Testis (tissue), 3 donors: ENCODE data around the gene AKT1. TPM values are rescaled to one million over a fixed set of nuclear protein-coding genes. Genes with fewer than 3 reads are reported as not detected.

Source experiments
- DNase-seq: peaks from one replicate; pipeline ENCODE4 v3.0.0-alpha.2; 2019
- H3K27ac ChIP-seq, 2 donors: fragments of 200-600 bp; sonication (generic); one replicate each; pipeline ENCODE4 v1.5.1; 2019
- H3K27me3 ChIP-seq: fragments of 200-600 bp; sonication (generic); one replicate; pipeline ENCODE4 v1.5.1; 2019
- H3K36me3 ChIP-seq: fragments of 200-600 bp; sonication (generic); one replicate; pipeline ENCODE4 v1.5.1; 2017; ENCODE audit warnings: low read depth; ENCODE audit errors: missing control alignments
- H3K4me1 ChIP-seq: fragments of 200-600 bp; sonication (generic); one replicate; pipeline ENCODE4 v1.5.1; 2019
- H3K4me3 ChIP-seq, 2 donors: fragments of 200-600 bp; sonication (generic); one replicate each; pipeline ENCODE4 v1.5.1; 2017 to 2019
- H3K9me3 ChIP-seq: fragments of 200-600 bp; sonication (generic); one replicate; pipeline ENCODE4 v1.5.1; 2017
- POLR2A ChIP-seq: fragments of 450-650 bp; IDR thresholded peaks from one replicate; pipeline ENCODE4 v1.6.1; 2017; ENCODE audit warnings: antibody characterized with exemption, mild to moderate bottlenecking, moderate library complexity
- WGBS, 2 donors: methylation state at CpG; one replicate each; pipeline ENCODE4 v1.1.5; 2018; 5-methylcytosine and 5-hydroxymethylcytosine counted together
- intact Hi-C: fragments of 100-400 bp; cut with DNase I; formaldehyde crosslinking; loops from one replicate; pipeline ENCODE4 v1.15.1; 2023; ENCODE audit warnings: low total_unique reads
- polyA plus RNA-seq: library from polyadenylated mRNA; stranded (reverse); fragments of 350-450 nt; fragmentation: Illumina TruSeq; extraction: RNeasy Lipid Tissue Mini Kit (QIAGEN cat#74804); gene quantifications from one replicate; pipeline ENCODE4 v1.2.3, GENCODE V29; 2014; ENCODE audit warnings: low read depth, low replicate concordance; ENCODE audit not compliant: insufficient read depth
- total RNA-seq, 2 donors: library from RNA; depleted of rRNA; stranded (reverse); fragments of >200 nt; gene quantifications; one replicate each; pipeline ENCODE4 v1.2.3, GENCODE V29; 2016
- TF ChIP-seq, protein P1 (sequence below), 3 experiments: fragments of 450-650 bp in 2 of 3; fragments of 200-600 bp in 1 of 3; sonication (generic) in 1 of 3; IDR thresholded peaks; one replicate each; pipeline ENCODE4 v1.5.1; 2016 to 2019; ENCODE audit warnings: antibody characterized with exemption in 3 of 3, mild to moderate bottlenecking in 2 of 3, moderate library complexity in 1 of 3

AKT1 gene
- total and polyA plus RNA-seq, 3 donors from 2014 or later: 68.2 to 125 (median 106) TPM

DNA sequence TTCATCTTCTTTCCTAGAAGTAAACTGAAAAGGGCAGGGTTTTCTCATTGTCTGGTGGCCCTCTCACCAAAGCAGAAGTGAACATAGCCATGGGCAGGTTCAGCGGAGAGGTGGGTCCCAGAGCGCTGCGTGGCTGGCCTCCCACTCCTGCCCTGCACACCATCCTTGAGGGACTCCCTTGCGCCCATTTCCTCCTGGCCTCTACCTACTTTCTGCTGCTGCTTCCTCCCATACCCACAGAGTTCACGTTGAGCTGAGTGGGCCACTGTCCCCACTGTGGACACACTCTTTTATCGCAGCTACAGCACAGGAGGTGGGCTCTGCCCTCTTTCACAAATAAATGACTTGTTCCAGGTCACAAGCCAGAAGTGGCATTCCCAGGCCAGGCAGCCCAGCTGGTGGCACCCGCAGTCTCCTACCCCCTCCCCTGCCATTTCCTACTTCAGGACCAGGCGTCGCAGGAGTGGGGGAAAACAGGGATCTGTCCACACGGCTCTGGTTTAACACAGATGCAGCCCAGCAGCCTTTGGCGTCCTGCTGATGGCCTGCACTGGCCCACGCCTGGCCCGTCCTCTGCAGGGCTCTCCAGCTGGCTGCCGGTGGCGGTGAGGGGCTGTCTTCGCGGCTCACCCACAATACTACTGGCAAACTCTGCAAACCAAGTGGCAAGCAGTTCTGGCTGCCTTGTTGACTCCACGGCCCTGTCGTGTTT lies 37.7 kb downstream of the AKT1 start:
- H3K36me3 ChIP-seq: no peaks in the 10 kb centered on the region
- no peak overlapping the region for H3K4me3 ChIP-seq
- WGBS, 2 donors: 91 to 96% methylated on average over 16 to 19 of the region's 19 CpGs
- no peaks in the 10 kb centered on the region for H3K27me3 ChIP-seq
- H3K4me1 ChIP-seq: peaks cover 17% of the 10 kb centered on the region
- no peak for DNase-seq
- TF ChIP-seq, protein P1, sequence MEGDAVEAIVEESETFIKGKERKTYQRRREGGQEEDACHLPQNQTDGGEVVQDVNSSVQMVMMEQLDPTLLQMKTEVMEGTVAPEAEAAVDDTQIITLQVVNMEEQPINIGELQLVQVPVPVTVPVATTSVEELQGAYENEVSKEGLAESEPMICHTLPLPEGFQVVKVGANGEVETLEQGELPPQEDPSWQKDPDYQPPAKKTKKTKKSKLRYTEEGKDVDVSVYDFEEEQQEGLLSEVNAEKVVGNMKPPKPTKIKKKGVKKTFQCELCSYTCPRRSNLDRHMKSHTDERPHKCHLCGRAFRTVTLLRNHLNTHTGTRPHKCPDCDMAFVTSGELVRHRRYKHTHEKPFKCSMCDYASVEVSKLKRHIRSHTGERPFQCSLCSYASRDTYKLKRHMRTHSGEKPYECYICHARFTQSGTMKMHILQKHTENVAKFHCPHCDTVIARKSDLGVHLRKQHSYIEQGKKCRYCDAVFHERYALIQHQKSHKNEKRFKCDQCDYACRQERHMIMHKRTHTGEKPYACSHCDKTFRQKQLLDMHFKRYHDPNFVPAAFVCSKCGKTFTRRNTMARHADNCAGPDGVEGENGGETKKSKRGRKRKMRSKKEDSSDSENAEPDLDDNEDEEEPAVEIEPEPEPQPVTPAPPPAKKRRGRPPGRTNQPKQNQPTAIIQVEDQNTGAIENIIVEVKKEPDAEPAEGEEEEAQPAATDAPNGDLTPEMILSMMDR (IDR thresholded peaks at IDR 0.05): no peak
- H3K9me3 ChIP-seq: no peaks in the 10 kb centered on the region
- intact Hi-C loops: no loop called here
- no peak overlapping the region for H3K27ac ChIP-seq

DNA sequence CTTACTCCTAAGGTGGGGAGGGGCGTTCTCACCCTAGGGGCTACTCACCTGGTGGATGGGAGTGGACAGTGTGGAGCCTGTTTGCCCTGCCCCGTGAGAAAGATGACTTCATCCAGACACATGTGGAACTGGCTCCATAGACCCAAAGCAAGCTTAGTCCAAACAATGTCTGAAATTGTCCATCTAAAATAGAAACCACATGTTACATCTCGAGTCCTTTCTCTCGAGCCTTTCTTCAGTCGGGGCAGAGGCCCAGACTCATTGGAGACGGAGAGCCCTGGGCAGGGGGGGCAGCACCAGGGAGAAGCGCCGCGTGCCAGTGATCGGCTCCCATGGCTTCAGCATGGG lies 38.3 kb downstream of the AKT1 start:
- Histone ChIP-seq H3K4me1 (peaks cover 17% of the 10 kb centered on the region), H3K4me3 (no peak overlapping the region), H3K9me3 (no peaks in the 10 kb centered on the region), H3K27me3 (no peaks in the 10 kb centered on the region), H3K27ac (no peak overlapping the region), H3K36me3 (no peaks in the 10 kb centered on the region)
- 89% methylated on average over 10 of the region's 10 CpGs for WGBS, 2 donors
- TF ChIP-seq, protein P1 (IDR thresholded peaks at IDR 0.05): no peak
- TF ChIP-seq POLR2A: no peak
- intact Hi-C loops: no loop called here
- DNase-seq: no peak

DNA sequence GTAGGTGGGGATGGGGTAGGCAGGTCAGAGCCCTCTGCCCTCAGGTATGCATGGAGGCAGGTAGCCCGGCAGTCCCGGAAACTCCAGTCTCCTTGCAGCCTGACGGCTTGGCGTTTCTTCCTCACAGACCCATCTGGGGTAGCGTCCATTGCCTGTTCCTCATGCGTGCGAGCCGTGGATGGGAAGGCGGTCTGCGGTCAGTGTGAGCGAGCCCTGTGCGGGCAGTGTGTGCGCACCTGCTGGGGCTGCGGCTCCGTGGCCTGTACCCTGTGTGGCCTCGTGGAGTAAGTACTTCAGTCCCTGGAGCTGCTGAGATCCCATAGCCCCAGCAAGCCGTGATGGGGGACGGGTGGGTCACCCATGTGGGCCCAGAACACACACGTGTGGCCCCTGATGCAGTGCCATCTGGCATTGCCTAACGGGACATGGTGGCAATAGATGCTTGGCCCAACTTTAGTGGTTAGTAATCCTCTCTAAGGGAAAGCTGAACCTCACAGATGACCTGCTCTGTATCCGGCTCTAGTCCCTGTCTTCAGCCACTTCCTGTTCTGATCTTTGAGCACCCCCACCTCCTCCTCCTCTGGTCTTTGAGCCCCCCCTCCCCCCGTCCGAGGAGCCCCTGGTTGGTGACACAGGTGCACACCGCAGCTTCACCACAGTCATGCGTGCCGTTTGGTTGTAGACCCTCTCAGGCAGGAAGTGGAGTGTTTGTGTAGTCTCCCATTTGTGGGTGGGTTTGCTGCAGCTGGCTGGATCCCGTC lies 38.9 kb downstream of the AKT1 start:
- DNase-seq: no peak
- intact Hi-C loops: no loop called here
- Histone ChIP-seq H3K36me3 (no peaks in the 10 kb centered on the region), H3K4me1 (peaks cover 19% of the 10 kb centered on the region), H3K27me3 (no peaks in the 10 kb centered on the region), H3K9me3 (no peaks in the 10 kb centered on the region), H3K4me3 (no peak overlapping the region), H3K27ac (no peak overlapping the region)
- TF ChIP-seq, protein P1 (IDR thresholded peaks at IDR 0.05): no peak
- TF ChIP-seq POLR2A: no peak
- 68 to 85% methylated on average over 4 to 27 of the region's 27 CpGs for WGBS, 2 donors

DNA sequence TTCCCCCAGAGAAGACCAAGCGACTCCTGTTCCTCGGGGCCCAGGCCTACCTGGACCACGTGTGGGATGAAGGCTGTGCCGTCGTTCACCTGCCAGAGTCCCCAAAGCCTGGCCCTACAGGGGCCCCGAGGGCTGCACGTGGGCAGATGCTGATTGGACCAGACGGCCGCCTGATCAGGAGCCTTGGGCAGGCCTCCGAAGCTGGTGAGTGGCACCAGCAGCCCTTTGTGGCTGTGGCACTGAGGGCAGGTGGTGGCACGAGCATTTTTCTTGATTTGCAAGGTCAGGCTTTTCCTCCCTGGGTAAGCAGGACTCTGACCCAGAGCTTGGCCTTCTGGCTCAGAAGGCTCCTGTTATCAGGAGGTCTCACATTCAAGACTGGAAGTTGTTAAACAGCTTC lies 39.9 kb downstream of the AKT1 start:
- Histone ChIP-seq H3K36me3 (no peaks in the 10 kb centered on the region), H3K4me1 (peaks cover 19% of the 10 kb centered on the region)
- WGBS, 2 donors: 75 to 84% methylated on average over 9 to 11 of the region's 11 CpGs

More for the DNA sequence above, 39.9 kb downstream of the AKT1 start:
- no peak overlapping the region for H3K4me3 ChIP-seq
- TF ChIP-seq POLR2A: no peak
- TF ChIP-seq, protein P1 (IDR thresholded peaks at IDR 0.05): no peak
- intact Hi-C loops: no loop called here
- no peak overlapping the region for H3K27ac ChIP-seq
- H3K27me3 ChIP-seq: no peaks in the 10 kb centered on the region
- DNase-seq: no peak
- no peaks in the 10 kb centered on the region for H3K9me3 ChIP-seq
